Measurements from ENCODE around the gene NDUFS6.

NDUFS6 gene

DNA sequence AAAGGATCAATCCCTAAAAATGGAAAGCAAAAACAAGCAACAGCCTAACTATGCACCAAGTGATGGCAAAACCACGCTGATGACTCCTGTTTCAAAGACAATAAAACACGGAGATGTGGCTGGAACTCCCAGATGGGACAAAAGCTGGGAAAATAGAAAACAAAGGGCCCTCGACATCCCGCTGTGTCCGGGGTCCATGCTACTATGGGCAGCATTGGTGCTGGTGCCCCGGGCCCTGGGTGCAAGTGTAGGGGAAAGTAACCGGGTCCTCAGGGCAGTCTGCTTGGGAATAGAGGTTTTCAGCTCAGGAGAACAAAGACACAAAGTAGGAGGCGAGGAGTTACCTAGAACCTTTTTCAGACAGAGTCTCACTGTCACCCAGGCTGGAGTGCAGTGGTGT, 47.7 kb upstream of the NDUFS6 start:
- DNase-seq (ENCODE audit: low read depth in 1 of 2, low spot score in 1 of 2), result no peak
- Histone ChIP-seq H3K27ac (replicated peaks) (no peak overlapping the region), H3K27me3 (ENCODE audit: insufficient read depth, poor library complexity, severe bottlenecking) (no peaks in the 10 kb centered on the region), H3K4me3 (replicated peaks; ENCODE audit: insufficient read depth, low read length) (no peak overlapping the region)
- no peak for TF ChIP-seq SPI1 (IDR thresholded peaks at IDR 0.05; ENCODE audit: borderline replicate concordance, low read depth)
- TF ChIP-seq POLR2AphosphoS5 (IDR thresholded peaks at IDR 0.05; ENCODE audit: low read depth), result no peak
- no peak for TF ChIP-seq REST (IDR thresholded peaks at IDR 0.05; ENCODE audit: insufficient replicate concordance, low read depth)
- TF ChIP-seq GABPA (IDR thresholded peaks at IDR 0.05; ENCODE audit: low read depth), result no peak
- TF ChIP-seq CTCF (IDR thresholded peaks at IDR 0.05; ENCODE audit: insufficient read depth, low read length), result no peak

GRCh38 chr5:1754531-1755220, 46.5 kb upstream of the NDUFS6 start:
- no peak for TF ChIP-seq SPI1 (IDR thresholded peaks at IDR 0.05; ENCODE audit: borderline replicate concordance, low read depth)
- no peak for TF ChIP-seq REST (IDR thresholded peaks at IDR 0.05; ENCODE audit: insufficient replicate concordance, low read depth)
- TF ChIP-seq POLR2AphosphoS5 (IDR thresholded peaks at IDR 0.05; ENCODE audit: low read depth), result no peak
- TF ChIP-seq CTCF (IDR thresholded peaks at IDR 0.05; ENCODE audit: insufficient read depth, low read length), result no peak
- TF ChIP-seq GABPA (IDR thresholded peaks at IDR 0.05; ENCODE audit: low read depth), result no peak
- Histone ChIP-seq H3K27ac (replicated peaks) (no peak overlapping the region), H3K4me3 (replicated peaks; ENCODE audit: insufficient read depth, low read length) (no peak overlapping the region), H3K27me3 (ENCODE audit: insufficient read depth, poor library complexity, severe bottlenecking) (no peaks in the 10 kb centered on the region)
- DNase-seq (ENCODE audit: low read depth in 1 of 2, low spot score in 1 of 2), result no peak

DNA sequence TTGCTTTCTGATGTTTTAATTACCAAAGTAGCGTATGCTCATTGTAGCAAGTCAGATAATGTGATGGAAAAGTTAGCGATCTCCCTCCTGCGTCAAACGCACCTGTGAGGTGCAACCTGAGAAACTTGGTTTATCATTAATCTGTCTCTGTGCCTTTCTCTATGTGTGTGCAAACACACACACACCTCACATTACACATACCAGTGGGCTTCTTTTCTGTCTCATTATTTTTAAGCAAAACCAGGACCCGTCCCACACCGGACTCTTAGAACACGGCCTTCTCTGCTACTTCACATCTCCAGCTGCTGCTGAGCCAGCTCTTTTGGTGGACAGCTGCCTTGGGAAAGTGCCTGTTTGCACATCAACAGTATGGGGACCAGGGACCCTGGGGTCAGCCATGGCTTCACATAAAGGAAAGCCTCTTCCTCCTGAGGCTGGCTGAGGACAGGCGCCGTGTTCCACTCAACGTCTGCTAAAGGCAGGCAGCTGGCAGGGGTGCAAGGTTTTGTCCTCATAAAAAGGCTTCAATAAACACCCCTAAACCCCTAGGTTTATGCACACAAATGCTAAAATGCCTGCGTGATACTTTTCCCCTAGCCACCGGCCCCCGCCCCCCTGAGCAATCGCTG, 45.8 kb upstream of the NDUFS6 start:
- no peak overlapping the region for H3K27ac ChIP-seq (replicated peaks)
- no peaks in the 10 kb centered on the region for H3K27me3 ChIP-seq (ENCODE audit: insufficient read depth, poor library complexity, severe bottlenecking)
- no peak overlapping the region for H3K4me3 ChIP-seq (replicated peaks; ENCODE audit: insufficient read depth, low read length)
- no peak for DNase-seq (ENCODE audit: low read depth in 1 of 2, low spot score in 1 of 2)
- TF ChIP-seq POLR2AphosphoS5 (IDR thresholded peaks at IDR 0.05; ENCODE audit: low read depth) (no peak), GABPA (IDR thresholded peaks at IDR 0.05; ENCODE audit: low read depth) (no peak), SPI1 (IDR thresholded peaks at IDR 0.05; ENCODE audit: borderline replicate concordance, low read depth) (no peak)

DNA sequence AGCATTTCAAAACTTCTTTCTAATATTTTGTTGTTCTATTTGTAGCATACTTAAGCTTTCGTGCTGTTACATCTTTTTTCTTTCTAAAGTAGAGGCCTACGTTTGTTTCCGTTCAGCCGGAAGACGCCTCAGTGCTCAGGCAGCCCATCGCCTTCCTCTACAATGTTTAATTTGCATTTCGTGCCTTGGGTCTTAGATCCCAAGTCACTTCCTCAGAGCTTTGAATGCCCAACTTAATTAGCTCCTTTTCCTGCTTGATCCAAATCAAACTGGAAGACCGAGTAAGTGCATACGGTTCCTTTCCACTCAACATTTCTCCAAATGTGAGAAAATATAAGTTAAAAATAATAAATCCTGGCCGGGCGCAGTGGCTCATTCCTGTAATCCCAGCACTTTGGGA, 44.7 kb upstream of the NDUFS6 start:
- no peak overlapping the region for H3K27ac ChIP-seq (replicated peaks)
- no peak for DNase-seq (ENCODE audit: low read depth in 1 of 2, low spot score in 1 of 2)
- no peaks in the 10 kb centered on the region for H3K27me3 ChIP-seq (ENCODE audit: insufficient read depth, poor library complexity, severe bottlenecking)
- H3K4me3 ChIP-seq (replicated peaks; ENCODE audit: insufficient read depth, low read length), result no peak overlapping the region
- no peak for TF ChIP-seq POLR2AphosphoS5 (IDR thresholded peaks at IDR 0.05; ENCODE audit: low read depth)
- TF ChIP-seq REST (IDR thresholded peaks at IDR 0.05; ENCODE audit: insufficient replicate concordance, low read depth), result no peak
- TF ChIP-seq CTCF (IDR thresholded peaks at IDR 0.05; ENCODE audit: insufficient read depth, low read length), result no peak
- no peak for TF ChIP-seq SPI1 (IDR thresholded peaks at IDR 0.05; ENCODE audit: borderline replicate concordance, low read depth)

Data from HL-60 (cell line).